Measurements from ENCODE around the gene TRPV3.
"Not testable (repeated sequence)": the region's sequence is repeated elsewhere in the genome, so short reads cannot be mapped to it uniquely, and the experiment has no call there.

TRPV3 gene

GRCh38 chr17:3573246-3574100 is 15.9 kb upstream of the TRPV3 start:
- DNase-seq (ENCODE audit: low spot score): no peak
- no peak for TF ChIP-seq CTCF (IDR thresholded peaks at IDR 0.05; ENCODE audit: extremely low read depth, missing control alignments)

GRCh38 chr17:3572231-3572630 is 14.6 kb upstream of the TRPV3 start:
- no peak for DNase-seq (ENCODE audit: low spot score)
- TF ChIP-seq CTCF (IDR thresholded peaks at IDR 0.05; ENCODE audit: extremely low read depth, missing control alignments): no peak

- TF ChIP-seq CTCF (IDR thresholded peaks at IDR 0.05; ENCODE audit: extremely low read depth, missing control alignments): no peak
- DNase-seq (ENCODE audit: low spot score): no peak
Observed at GRCh38 chr17:3571043-3571900, 13.7 kb upstream of the TRPV3 start.

GRCh38 chr17:3569534-3570137 is 12.0 kb upstream of the TRPV3 start:
- no peak for TF ChIP-seq CTCF (IDR thresholded peaks at IDR 0.05; ENCODE audit: extremely low read depth, missing control alignments)
- no peak for DNase-seq (ENCODE audit: low spot score)

GRCh38 chr17:3566551-3566950 is 8.9 kb upstream of the TRPV3 start:
- no peak for TF ChIP-seq CTCF (IDR thresholded peaks at IDR 0.05; ENCODE audit: extremely low read depth, missing control alignments)
- DNase-seq (ENCODE audit: low spot score): no peak

- no peak for DNase-seq (ENCODE audit: low spot score)
- TF ChIP-seq CTCF (IDR thresholded peaks at IDR 0.05; ENCODE audit: extremely low read depth, missing control alignments): no peak
Observed at GRCh38 chr17:3565143-3565542, 7.5 kb upstream of the TRPV3 start.

- DNase-seq (ENCODE audit: low spot score): not testable (repeated sequence)
Observed at GRCh38 chr17:3564241-3564640, 6.6 kb upstream of the TRPV3 start.
